Fibroblast of skin of abdomen (primary cell): ENCODE data around the gene NPLOC4.

Experiments
- DNase-seq: peaks from one replicate; pipeline ENCODE4 v3.0.0-alpha.2; 2013

Gene NPLOC4

GRCh38 chr17:81545160-81545949, 91.6 kb downstream of the NPLOC4 start:
- DNase-seq = no peak

- DNase-seq = no peak
Measured at GRCh38 chr17:81544281-81544974, 92.5 kb downstream of the NPLOC4 start.

- no peak for DNase-seq
Measured at GRCh38 chr17:81543756-81544155, 93.2 kb downstream of the NPLOC4 start.

- no peak for DNase-seq
Measured at GRCh38 chr17:81543339-81543675, 93.6 kb downstream of the NPLOC4 start.

GRCh38 chr17:81542431-81543338, 94.2 kb downstream of the NPLOC4 start:
- DNase-seq = no peak

- no peak for DNase-seq
Measured at GRCh38 chr17:81541123-81541522, 95.8 kb downstream of the NPLOC4 start.

GRCh38 chr17:81540676-81541027, 96.3 kb downstream of the NPLOC4 start:
- DNase-seq = no peak

- no peak for DNase-seq
Measured at GRCh38 chr17:81539961-81540675, 96.8 kb downstream of the NPLOC4 start.

- no peak for DNase-seq
Measured at GRCh38 chr17:81539571-81539900, 97.4 kb downstream of the NPLOC4 start.

- no peak for DNase-seq
Measured at GRCh38 chr17:81538651-81539570, 98.0 kb downstream of the NPLOC4 start.

- no peak for DNase-seq
Measured at GRCh38 chr17:81537856-81538555, 98.9 kb downstream of the NPLOC4 start.

GRCh38 chr17:81537343-81537855, 99.5 kb downstream of the NPLOC4 start:
- no peak for DNase-seq

GRCh38 chr17:81536299-81537290, 100.3 kb downstream of the NPLOC4 start:
- DNase-seq = no peak

- DNase-seq = no peak
Measured at GRCh38 chr17:81535480-81536298, 101.2 kb downstream of the NPLOC4 start.

- no peak for DNase-seq
Measured at GRCh38 chr17:81535007-81535328, 101.9 kb downstream of the NPLOC4 start.

GRCh38 chr17:81534157-81535006, 102.5 kb downstream of the NPLOC4 start:
- no peak for DNase-seq

GRCh38 chr17:81533339-81534141, 103.4 kb downstream of the NPLOC4 start:
- no peak for DNase-seq
